ENCODE results near the gene RABGAP1L. TPM values are rescaled to one million over a fixed set of nuclear protein-coding genes. Genes with fewer than 3 reads are reported as not detected.
"Not testable (repeated sequence)": the region's sequence is repeated elsewhere in the genome, so short reads cannot be mapped to it uniquely, and the experiment has no call there.

Gene RABGAP1L
- polyA plus RNA-seq, 1 donor: 51.9 TPM

DNA sequence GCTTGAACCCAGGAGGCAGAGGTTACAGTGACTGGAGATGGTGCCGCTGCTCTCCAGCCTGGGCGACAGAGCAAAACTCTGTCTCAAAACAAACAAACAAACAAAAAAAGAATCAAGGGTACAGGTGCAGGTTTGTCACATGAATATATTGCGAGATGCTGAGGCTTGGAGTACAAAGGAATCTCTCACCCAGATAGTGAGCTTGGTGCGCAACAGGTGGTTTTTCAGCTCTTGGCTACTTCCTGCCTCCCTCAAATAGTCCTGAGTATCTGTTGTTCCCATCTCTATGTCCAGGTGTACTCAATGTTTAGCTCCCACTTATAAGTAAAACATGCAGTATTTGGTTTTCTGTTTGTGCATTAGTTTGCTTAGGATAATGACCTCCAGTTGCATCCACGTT, 666.5 kb downstream of the RABGAP1L start:
- no peaks in the 10 kb centered on the region for H3K4me1 ChIP-seq (ENCODE audit: control insufficient read depth, insufficient read depth, low read length)

DNA sequence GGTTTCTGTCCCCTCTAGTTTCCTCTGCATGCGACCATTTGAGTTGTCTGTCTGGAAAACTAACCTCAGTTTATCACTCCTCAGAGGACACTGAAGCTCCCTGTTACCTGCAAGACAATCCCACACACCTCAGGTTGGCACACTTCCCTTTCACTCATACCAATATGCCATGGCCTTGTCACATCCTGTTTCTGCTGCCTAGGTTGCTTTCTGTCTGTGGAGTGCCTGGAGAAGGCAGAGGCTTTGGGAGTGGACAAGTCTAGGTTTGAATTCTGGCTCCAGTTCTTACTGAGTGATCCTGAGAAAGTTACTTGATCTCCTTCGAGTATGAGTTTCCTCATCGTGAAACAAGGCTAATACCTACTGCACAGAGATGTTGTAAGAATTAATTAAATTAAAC, 668.9 kb downstream of the RABGAP1L start:
- no CpG with 5 or more reads among the region's 3 CpGs for whole genome bisulfite sequencing (ENCODE audit: insufficient coverage, low lambda C conversion rate)
- no peaks in the 10 kb centered on the region for H3K27me3 ChIP-seq (ENCODE audit: control insufficient read depth, insufficient read depth, low read length)
- no peak for DNase-seq

More for the DNA sequence above, 666.5 kb downstream of the RABGAP1L start:
- DNase-seq: no peak
- H3K36me3 ChIP-seq (ENCODE audit: control insufficient read depth, insufficient read depth, low read length): no peaks in the 10 kb centered on the region
- no peaks in the 10 kb centered on the region for H3K27me3 ChIP-seq (ENCODE audit: control insufficient read depth, insufficient read depth, low read length)
- H3K9me3 ChIP-seq (ENCODE audit: control insufficient read depth, low read depth, low read length): no peaks in the 10 kb centered on the region
- no peak overlapping the region for H3K27ac ChIP-seq (ENCODE audit: low read length)
- no CpG with 5 or more reads among the region's 5 CpGs for WGBS (ENCODE audit: insufficient coverage, low lambda C conversion rate)
- no peak overlapping the region for H3K4me3 ChIP-seq (ENCODE audit: low read length)

DNA sequence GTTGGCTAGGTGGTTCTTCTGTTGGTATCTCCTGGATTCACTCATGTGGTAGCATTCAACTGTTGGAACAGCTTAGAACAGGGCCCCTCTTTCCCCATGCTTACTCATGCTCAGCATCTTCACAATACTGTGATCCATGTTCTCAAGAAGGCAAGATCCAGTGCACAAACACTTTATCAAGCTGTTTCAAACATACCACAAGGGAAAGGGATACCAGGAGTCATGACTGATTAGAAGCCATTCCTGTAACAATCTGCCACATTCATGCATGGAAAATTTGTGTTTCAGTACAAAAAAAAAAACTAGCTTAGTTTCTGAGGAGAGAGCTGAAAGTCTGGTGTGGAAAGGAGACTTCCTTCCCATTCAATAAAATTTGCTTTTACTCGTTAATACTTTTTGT, 670.7 kb downstream of the RABGAP1L start:
- H3K36me3 ChIP-seq (ENCODE audit: control insufficient read depth, insufficient read depth, low read length): no peaks in the 10 kb centered on the region
- no peak overlapping the region for H3K27ac ChIP-seq (ENCODE audit: low read length)
- H3K9me3 ChIP-seq (ENCODE audit: control insufficient read depth, low read depth, low read length): no peaks in the 10 kb centered on the region
- H3K27me3 ChIP-seq (ENCODE audit: control insufficient read depth, insufficient read depth, low read length): no peaks in the 10 kb centered on the region
- H3K4me1 ChIP-seq (ENCODE audit: control insufficient read depth, insufficient read depth, low read length): no peaks in the 10 kb centered on the region
- H3K4me3 ChIP-seq (ENCODE audit: low read length): no peak overlapping the region
- WGBS (ENCODE audit: insufficient coverage, low lambda C conversion rate): 89% methylated on average over 1 of the region's 1 CpG
- no peak for DNase-seq

More for the DNA sequence above, 668.9 kb downstream of the RABGAP1L start:
- no peaks in the 10 kb centered on the region for H3K9me3 ChIP-seq (ENCODE audit: control insufficient read depth, low read depth, low read length)
- H3K4me1 ChIP-seq (ENCODE audit: control insufficient read depth, insufficient read depth, low read length): no peaks in the 10 kb centered on the region
- no peak overlapping the region for H3K4me3 ChIP-seq (ENCODE audit: low read length)
- H3K27ac ChIP-seq (ENCODE audit: low read length): no peak overlapping the region
- H3K36me3 ChIP-seq (ENCODE audit: control insufficient read depth, insufficient read depth, low read length): no peaks in the 10 kb centered on the region

DNA sequence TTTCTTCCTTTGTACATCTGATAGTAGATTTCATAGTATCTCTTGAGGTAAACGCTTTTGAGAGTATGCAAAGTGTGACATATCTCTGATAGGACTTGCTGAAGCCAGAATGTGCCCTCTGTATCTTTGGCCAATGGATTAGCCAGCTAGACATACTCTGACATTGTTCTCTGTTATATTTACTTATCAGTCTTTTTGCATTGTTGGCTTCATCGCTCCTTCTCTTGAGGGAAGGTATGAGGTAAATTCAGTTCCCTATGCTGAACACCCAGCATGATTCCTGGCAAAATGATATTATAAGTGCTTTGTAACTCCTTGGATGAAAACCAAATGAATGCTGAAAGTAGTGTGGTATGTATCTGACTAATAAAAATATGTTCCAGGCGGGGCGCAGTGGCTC, 677.2 kb downstream of the RABGAP1L start:
- H3K4me3 ChIP-seq (ENCODE audit: low read length): no peak overlapping the region
- no peaks in the 10 kb centered on the region for H3K27me3 ChIP-seq (ENCODE audit: control insufficient read depth, insufficient read depth, low read length)
- H3K4me1 ChIP-seq (ENCODE audit: control insufficient read depth, insufficient read depth, low read length): no peaks in the 10 kb centered on the region
- DNase-seq: no peak
- H3K36me3 ChIP-seq (ENCODE audit: control insufficient read depth, insufficient read depth, low read length): no peaks in the 10 kb centered on the region
- H3K27ac ChIP-seq (ENCODE audit: low read length): no peak overlapping the region
- H3K9me3 ChIP-seq (ENCODE audit: control insufficient read depth, low read depth, low read length): no peaks in the 10 kb centered on the region
- WGBS (ENCODE audit: insufficient coverage, low lambda C conversion rate): no CpG with 5 or more reads among the region's 4 CpGs

DNA sequence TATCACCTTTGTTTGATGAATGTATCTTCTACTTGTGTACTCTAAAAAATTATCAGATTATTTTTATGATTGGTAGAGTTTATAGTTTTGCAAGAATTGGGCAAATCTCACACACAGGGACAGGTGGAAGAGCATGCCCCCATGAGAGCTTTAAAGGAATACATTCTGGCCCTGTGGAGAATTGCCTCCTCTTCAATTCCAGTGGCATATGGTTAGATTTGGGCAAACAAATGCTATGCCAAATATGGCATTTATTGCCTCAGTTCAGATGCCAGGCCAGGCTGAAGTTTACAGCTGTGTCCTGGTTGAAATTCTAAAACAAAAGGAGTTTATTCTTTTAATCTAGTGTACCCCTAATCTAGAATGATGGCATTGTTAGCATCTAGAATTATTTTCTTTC, 678.1 kb downstream of the RABGAP1L start:
- no peaks in the 10 kb centered on the region for H3K9me3 ChIP-seq (ENCODE audit: control insufficient read depth, low read depth, low read length)
- H3K27me3 ChIP-seq (ENCODE audit: control insufficient read depth, insufficient read depth, low read length): no peaks in the 10 kb centered on the region
- no peak overlapping the region for H3K27ac ChIP-seq (ENCODE audit: low read length)
- no peak for DNase-seq
- H3K36me3 ChIP-seq (ENCODE audit: control insufficient read depth, insufficient read depth, low read length): no peaks in the 10 kb centered on the region
- H3K4me1 ChIP-seq (ENCODE audit: control insufficient read depth, insufficient read depth, low read length): no peaks in the 10 kb centered on the region
- no peak overlapping the region for H3K4me3 ChIP-seq (ENCODE audit: low read length)

DNA sequence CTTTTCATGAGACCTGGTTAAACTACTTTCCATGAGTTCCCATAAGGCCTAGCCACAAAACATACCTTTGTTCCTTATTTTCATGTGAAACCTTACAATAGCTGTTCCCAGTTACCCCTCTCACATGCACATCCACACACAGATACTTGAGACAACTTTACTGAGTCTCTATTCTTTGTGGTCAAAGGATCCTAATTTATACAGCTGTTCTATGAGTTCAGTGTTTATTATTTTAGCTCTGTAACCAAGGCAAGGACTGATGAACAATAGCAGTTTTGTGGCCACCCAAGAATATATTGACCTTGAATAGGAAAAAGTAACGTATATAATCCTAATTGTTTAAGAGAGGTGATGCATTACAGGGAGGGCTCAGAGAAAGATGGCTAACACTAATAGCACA, 679.9 kb downstream of the RABGAP1L start:
- H3K4me1 ChIP-seq (ENCODE audit: control insufficient read depth, insufficient read depth, low read length): no peaks in the 10 kb centered on the region
- no peak overlapping the region for H3K4me3 ChIP-seq (ENCODE audit: low read length)
- H3K27ac ChIP-seq (ENCODE audit: low read length): no peak overlapping the region
- WGBS (ENCODE audit: insufficient coverage, low lambda C conversion rate): no CpG with 5 or more reads among the region's 1 CpG
- no peaks in the 10 kb centered on the region for H3K9me3 ChIP-seq (ENCODE audit: control insufficient read depth, low read depth, low read length)
- no peak for DNase-seq
- no peaks in the 10 kb centered on the region for H3K27me3 ChIP-seq (ENCODE audit: control insufficient read depth, insufficient read depth, low read length)
- H3K36me3 ChIP-seq (ENCODE audit: control insufficient read depth, insufficient read depth, low read length): no peaks in the 10 kb centered on the region

DNA sequence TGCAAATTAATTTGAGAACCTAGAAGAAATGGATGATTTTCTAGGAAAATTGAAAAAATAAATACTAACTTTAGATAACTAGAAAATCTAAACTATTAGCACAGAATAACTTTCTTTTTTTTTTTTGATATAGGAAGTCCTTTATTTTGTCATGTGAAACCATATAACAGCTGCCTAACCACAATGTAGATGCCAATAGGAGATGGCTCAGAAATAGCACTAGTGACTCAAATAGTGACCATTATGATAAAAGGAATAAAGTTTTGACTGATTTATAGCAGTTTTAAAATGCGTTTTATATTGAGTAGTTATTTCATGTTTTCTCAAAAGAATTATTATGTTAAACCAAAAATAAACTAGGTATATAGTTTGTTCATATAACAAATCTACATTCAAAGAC, 682.4 kb downstream of the RABGAP1L start:
- no peak for DNase-seq
- no peak overlapping the region for H3K27ac ChIP-seq (ENCODE audit: low read length)
- H3K27me3 ChIP-seq (ENCODE audit: control insufficient read depth, insufficient read depth, low read length): no peaks in the 10 kb centered on the region
- H3K4me3 ChIP-seq (ENCODE audit: low read length): no peak overlapping the region
- WGBS (ENCODE audit: insufficient coverage, low lambda C conversion rate): 20% methylated on average over 1 of the region's 1 CpG
- no peaks in the 10 kb centered on the region for H3K36me3 ChIP-seq (ENCODE audit: control insufficient read depth, insufficient read depth, low read length)
- H3K4me1 ChIP-seq (ENCODE audit: control insufficient read depth, insufficient read depth, low read length): no peaks in the 10 kb centered on the region
- H3K9me3 ChIP-seq (ENCODE audit: control insufficient read depth, low read depth, low read length): no peaks in the 10 kb centered on the region

DNA sequence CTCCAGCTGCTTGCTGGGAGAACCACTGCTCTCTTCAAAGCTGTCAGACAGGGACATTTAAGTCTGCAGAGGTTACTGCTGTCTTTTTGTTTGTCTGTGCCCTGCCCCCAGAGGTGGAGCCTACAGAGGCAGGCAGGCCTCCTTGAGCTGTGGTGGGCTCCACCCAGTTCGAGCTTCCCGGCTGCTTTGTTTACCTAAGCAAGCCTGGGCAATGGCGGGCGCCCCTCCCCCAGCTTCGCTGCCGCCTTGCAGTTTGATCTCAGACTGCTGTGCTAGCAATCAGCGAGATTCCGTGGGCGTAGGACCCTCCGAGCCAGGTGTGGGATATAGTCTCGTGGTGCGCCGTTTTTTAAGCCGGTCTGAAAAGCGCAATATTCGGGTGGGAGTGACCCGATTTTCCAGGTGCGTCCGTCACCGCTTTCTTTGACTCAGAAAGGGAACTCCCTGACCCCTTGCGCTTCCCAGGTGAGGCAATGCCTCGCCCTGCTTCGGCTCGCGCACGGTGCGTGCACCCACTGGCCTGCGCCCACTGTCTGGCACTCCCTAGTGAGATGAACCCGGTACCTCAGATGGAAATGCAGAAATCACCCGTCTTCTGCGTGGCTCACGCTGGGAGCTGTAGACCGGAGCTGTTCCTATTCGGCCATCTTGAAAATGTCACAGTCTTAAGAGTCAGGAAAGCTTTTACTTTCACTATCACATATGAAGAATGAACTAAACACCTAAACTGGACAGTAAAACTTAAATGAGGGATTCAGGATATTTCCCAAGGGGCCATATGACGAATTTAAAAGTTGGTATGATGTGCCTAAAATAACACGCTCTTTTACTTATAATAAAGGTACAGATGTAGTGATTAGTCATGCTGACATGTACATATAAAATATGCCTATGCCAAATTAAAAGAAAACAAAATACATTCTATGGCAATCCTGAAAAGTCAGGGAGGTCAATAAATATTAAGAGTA, 689.6 kb downstream of the RABGAP1L start:
- H3K27ac ChIP-seq (ENCODE audit: low read length); H3K4me3 ChIP-seq (ENCODE audit: low read length); H3K36me3 ChIP-seq (ENCODE audit: control insufficient read depth, insufficient read depth, low read length); DNase-seq; H3K9me3 ChIP-seq (ENCODE audit: control insufficient read depth, low read depth, low read length); H3K27me3 ChIP-seq (ENCODE audit: control insufficient read depth, insufficient read depth, low read length); H3K4me1 ChIP-seq (ENCODE audit: control insufficient read depth, insufficient read depth, low read length): not testable (repeated sequence)
- 90% methylated on average over 2 of the region's 36 CpGs for WGBS (ENCODE audit: insufficient coverage, low lambda C conversion rate)

DNA sequence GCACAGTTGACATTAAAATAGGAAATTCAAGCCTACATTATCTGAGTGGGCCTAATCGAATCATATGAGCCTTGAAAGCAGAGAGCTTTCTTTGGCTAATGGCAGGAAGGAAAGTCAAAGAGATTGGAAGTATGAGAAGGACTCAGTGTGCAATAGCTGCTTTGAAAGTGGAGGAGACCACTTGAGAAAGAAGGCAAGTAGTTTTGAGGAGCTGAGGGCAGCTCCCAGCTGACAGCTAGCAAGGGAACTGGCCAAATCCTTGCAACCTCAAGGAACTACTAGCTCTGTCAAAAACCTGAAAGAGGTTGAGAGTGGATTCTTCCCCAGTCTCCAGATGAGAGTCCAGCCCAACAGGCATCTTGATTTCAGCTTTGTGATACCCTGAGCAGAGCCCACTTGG, 691.4 kb downstream of the RABGAP1L start:
- Histone ChIP-seq H3K36me3 (ENCODE audit: control insufficient read depth, insufficient read depth, low read length) (no peaks in the 10 kb centered on the region), H3K4me3 (ENCODE audit: low read length) (no peak overlapping the region), H3K27me3 (ENCODE audit: control insufficient read depth, insufficient read depth, low read length) (no peaks in the 10 kb centered on the region), H3K4me1 (ENCODE audit: control insufficient read depth, insufficient read depth, low read length) (no peaks in the 10 kb centered on the region), H3K9me3 (ENCODE audit: control insufficient read depth, low read depth, low read length) (no peaks in the 10 kb centered on the region), H3K27ac (ENCODE audit: low read length) (no peak overlapping the region)
- no peak for DNase-seq
- WGBS (ENCODE audit: insufficient coverage, low lambda C conversion rate): no CpG with 5 or more reads among the region's 1 CpG

DNA sequence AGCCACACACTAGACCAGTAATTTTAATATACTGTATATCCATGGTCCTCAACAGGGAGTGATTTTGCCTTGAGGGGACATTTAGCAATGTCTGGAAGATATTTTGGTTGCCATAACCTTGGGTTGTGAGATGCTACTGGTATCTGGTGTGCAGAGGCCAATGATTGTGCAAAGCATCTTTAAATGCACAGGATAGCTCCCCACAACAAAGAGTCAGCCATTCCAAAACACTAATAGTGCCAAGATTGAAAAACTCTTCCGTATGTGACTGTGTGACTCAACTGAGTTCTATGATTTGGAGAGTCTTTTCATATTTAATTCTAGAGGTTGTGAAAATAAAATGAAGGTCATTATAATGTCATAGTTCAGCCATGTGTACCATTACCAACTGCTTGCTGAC, 699.0 kb downstream of the RABGAP1L start:
- DNase-seq: no peak
- Histone ChIP-seq H3K27me3 (ENCODE audit: control insufficient read depth, insufficient read depth, low read length) (no peaks in the 10 kb centered on the region), H3K27ac (ENCODE audit: low read length) (no peak overlapping the region), H3K9me3 (ENCODE audit: control insufficient read depth, low read depth, low read length) (no peaks in the 10 kb centered on the region), H3K4me1 (ENCODE audit: control insufficient read depth, insufficient read depth, low read length) (no peaks in the 10 kb centered on the region), H3K4me3 (ENCODE audit: low read length) (no peak overlapping the region), H3K36me3 (ENCODE audit: control insufficient read depth, insufficient read depth, low read length) (no peaks in the 10 kb centered on the region)
- WGBS (ENCODE audit: insufficient coverage, low lambda C conversion rate): no CpG with 5 or more reads among the region's 1 CpG

DNA sequence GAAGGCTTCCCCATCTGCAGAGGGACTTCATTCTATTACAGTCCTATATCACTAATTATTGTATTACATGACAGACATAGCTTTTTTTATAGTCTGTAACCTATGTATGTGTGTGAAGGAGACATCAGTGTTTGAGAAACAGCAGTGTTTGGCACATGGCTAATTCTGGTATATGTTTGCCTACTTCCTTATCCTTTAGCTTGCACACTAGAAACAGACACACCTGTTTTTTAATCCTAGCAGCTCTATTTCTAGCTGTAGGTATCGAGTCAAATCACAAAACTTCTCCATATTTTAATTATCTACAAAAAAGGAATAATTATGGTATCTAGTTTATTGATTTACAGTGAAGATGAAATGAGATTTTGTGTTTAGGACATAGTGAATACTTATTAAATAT, 711.0 kb downstream of the RABGAP1L start:
- no CpG with 5 or more reads among the region's 1 CpG for WGBS (ENCODE audit: insufficient coverage, low lambda C conversion rate)
- no peak overlapping the region for H3K4me3 ChIP-seq (ENCODE audit: low read length)
- peaks cover 2% of the 10 kb centered on the region for H3K9me3 ChIP-seq (ENCODE audit: control insufficient read depth, low read depth, low read length)
- H3K36me3 ChIP-seq (ENCODE audit: control insufficient read depth, insufficient read depth, low read length): no peaks in the 10 kb centered on the region
- no peak overlapping the region for H3K27ac ChIP-seq (ENCODE audit: low read length)
- no peaks in the 10 kb centered on the region for H3K27me3 ChIP-seq (ENCODE audit: control insufficient read depth, insufficient read depth, low read length)
- DNase-seq: no peak
- H3K4me1 ChIP-seq (ENCODE audit: control insufficient read depth, insufficient read depth, low read length): no peaks in the 10 kb centered on the region

Data from large intestine (tissue), 3 donors.